ENCODE results near the gene SLC26A11.
"Not testable (repeated sequence)": the region's sequence is repeated elsewhere in the genome, so short reads cannot be mapped to it uniquely, and the experiment has no call there.

The SLC26A11 gene

DNA sequence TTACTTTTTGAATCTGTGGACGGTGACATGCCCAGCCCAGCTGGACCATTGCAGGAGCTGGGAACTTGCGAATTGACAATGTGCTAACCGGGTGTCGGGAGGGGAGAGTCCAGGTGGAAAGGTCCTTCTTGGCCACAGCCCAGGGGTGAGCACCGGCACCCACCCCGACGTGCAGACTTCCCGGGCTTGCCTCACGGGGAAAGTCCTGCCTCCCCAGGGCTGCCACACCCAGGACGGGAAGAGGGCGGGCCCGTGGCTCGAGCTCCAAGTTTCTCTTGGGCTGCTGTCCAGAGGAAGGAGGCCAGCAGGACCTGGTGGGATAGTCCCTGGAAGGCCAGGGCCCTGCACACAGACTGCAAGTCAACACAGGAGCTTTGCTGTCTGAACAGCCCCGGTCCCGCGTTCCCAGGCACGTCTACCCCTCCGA lies 32.7 kb upstream of the SLC26A11 start:
- Mint-ChIP-seq H3K4me1 (no peaks in the 10 kb centered on the region), H3K27ac (no peak overlapping the region), H3K9me3 (no peaks in the 10 kb centered on the region), H3K4me3 (no peak overlapping the region), H3K27me3 (peaks cover 27% of the 10 kb centered on the region), H3K36me3 (no peaks in the 10 kb centered on the region)
- DNase-seq, result no peak
- CTCF ChIA-PET, result no interaction called here

DNA sequence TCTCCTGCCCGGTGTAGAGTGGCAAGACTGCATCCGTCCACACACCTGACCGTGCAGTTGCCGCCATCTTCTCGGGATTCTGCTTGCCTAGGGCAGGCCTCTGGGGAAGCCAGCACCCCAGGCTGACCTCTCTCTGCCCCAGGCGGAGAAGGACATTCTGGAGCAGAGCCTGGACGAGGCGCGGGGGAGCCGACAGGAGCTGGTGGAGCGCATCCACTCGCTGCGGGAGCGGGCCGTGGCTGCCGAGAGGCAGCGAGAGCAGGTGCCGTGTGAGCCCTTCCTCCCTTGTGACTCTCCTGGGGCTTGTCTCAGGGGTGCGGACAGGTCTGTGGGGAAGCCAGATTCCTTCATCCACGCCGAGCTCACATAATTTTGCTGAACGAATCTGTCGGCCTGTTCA lies 30.6 kb upstream of the SLC26A11 start:
- no peak for DNase-seq
- H3K4me3 Mint-ChIP-seq, result no peak overlapping the region
- no peak overlapping the region for H3K27ac Mint-ChIP-seq
- no peaks in the 10 kb centered on the region for H3K4me1 Mint-ChIP-seq
- H3K9me3 Mint-ChIP-seq, result no peaks in the 10 kb centered on the region
- CTCF ChIA-PET, result no interaction called here
- peaks cover 41% of the 10 kb centered on the region for H3K27me3 Mint-ChIP-seq
- H3K36me3 Mint-ChIP-seq, result no peaks in the 10 kb centered on the region

DNA sequence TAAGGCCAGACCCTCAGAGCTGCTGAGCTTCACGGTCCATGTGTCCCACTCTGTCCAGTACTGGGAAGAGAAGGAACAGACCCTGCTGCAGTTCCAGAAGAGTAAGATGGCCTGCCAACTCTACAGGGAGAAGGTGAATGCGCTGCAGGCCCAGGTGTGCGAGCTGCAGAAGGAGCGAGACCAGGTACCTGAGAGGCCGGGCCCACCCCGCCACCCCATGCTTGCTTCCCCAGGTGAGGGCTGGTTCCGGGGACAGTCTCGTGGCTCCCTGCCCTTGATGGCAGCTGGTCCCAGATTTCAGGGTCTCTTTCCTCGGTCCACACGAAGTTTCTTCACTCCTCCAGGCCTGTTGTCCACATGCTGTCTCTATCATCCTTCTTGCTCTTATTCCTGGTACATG lies 29.5 kb upstream of the SLC26A11 start:
- no peaks in the 10 kb centered on the region for H3K4me1 Mint-ChIP-seq

DNA sequence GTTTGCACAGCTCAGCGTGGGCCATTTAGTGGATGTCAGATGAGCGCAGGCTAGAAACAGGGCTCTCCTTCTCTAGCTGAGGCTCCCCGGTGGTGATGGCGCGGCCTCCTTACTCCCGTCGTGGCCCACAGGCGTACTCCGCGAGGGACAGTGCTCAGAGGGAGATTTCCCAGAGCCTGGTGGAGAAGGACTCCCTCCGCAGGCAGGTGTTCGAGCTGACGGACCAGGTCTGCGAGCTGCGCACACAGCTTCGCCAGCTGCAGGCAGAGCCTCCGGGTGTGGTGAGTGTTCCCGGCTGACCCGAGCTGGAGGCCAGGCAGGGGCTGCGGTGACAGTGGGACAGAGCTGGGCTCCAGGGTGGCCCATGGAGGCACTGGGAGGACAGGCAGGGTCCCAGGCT lies 29.0 kb upstream of the SLC26A11 start:
- DNase-seq, result no peak
- H3K27me3 Mint-ChIP-seq, result peaks cover 46% of the 10 kb centered on the region
- no peak overlapping the region for H3K27ac Mint-ChIP-seq
- H3K36me3 Mint-ChIP-seq, result no peaks in the 10 kb centered on the region
- H3K4me1 Mint-ChIP-seq, result no peaks in the 10 kb centered on the region
- H3K9me3 Mint-ChIP-seq, result no peaks in the 10 kb centered on the region
- no peak overlapping the region for H3K4me3 Mint-ChIP-seq
- CTCF ChIA-PET, result interaction anchor here (0.9 kb wide), 1 partner anchor 90 kb away, joined by 3 read pairs; the partner anchor contains the start of gene GAA

More for the DNA sequence above, 29.5 kb upstream of the SLC26A11 start:
- Mint-ChIP-seq H3K27me3 (peaks cover 42% of the 10 kb centered on the region), H3K27ac (no peak overlapping the region), H3K36me3 (no peaks in the 10 kb centered on the region), H3K4me3 (no peak overlapping the region), H3K9me3 (no peaks in the 10 kb centered on the region)
- CTCF ChIA-PET, result no interaction called here
- DNase-seq, result no peak

DNA sequence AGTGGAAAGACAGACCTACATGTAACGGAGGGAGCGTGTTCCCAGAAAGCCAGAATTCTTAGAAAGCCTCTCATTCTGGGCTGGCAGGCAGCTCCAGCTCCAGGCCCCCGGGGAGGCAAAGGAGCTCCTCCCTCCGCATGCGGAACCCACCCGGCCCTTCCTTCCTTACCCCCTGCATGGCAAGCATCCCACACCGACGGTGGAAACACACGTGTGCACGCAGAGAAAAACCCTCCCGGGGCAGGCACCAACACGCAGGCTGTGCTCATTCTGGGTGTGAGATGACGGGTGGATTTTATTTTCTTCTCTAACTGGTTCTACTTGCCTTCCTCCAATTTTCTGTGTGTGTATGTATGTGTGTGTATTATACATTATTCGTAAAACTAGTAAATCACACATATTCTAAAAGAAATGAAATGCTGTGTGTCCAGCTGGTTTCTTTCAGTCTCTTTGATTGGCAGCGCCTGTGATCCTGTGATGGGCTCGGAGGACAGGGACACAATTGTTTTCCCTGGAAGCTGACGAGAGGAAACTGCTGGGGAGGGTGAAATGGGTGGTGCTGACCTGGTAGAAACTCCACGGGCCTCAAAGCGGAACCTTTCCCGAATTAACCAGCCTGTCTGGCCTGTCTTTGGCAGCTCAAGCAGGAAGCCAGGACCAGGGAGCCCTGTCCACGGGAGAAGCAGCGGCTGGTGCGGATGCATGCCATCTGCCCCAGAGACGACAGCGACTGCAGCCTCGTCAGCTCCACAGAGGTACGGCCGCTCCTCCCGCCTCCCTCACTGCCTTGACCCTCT lies 28.2 kb upstream of the SLC26A11 start:
- Mint-ChIP-seq H3K27me3 (peaks cover 46% of the 10 kb centered on the region), H3K9me3 (no peaks in the 10 kb centered on the region), H3K36me3 (no peaks in the 10 kb centered on the region), H3K4me1 (no peaks in the 10 kb centered on the region), H3K27ac (no peak overlapping the region), H3K4me3 (no peak overlapping the region)
- no peak for DNase-seq
- CTCF ChIA-PET, result interaction anchor here (0.9 kb wide), 1 partner anchor 90 kb away, joined by 3 read pairs; the partner anchor contains the start of gene GAA

DNA sequence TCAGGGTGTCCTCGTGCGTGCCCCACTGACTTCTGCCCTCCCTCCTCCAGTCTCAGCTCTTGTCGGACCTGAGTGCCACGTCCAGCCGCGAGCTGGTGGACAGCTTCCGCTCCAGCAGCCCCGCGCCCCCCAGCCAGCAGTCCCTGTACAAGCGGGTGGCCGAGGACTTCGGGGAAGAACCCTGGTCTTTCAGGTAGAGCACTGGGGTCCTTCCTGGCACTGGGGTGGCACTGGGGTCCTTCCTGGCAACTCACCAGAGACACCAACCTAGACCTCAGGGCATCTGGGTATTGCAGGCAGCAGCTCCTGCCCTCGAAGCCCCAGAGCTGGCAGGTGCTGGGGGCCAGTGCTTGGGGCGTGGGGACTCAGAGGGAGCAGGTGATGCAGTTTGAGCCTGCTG lies 25.1 kb upstream of the SLC26A11 start:
- no peak for DNase-seq
- no peaks in the 10 kb centered on the region for H3K9me3 Mint-ChIP-seq
- CTCF ChIA-PET, result interaction anchor here (0.7 to 2.3 kb wide), 4 partner anchors 18 to 196 kb away, joined by 3 to 33 read pairs (median 4); no protein-coding TSS in a partner anchor
- H3K4me3 Mint-ChIP-seq, result no peak overlapping the region
- no peaks in the 10 kb centered on the region for H3K4me1 Mint-ChIP-seq
- H3K27ac Mint-ChIP-seq, result no peak overlapping the region
- H3K36me3 Mint-ChIP-seq, result no peaks in the 10 kb centered on the region
- peaks cover 40% of the 10 kb centered on the region for H3K27me3 Mint-ChIP-seq

DNA sequence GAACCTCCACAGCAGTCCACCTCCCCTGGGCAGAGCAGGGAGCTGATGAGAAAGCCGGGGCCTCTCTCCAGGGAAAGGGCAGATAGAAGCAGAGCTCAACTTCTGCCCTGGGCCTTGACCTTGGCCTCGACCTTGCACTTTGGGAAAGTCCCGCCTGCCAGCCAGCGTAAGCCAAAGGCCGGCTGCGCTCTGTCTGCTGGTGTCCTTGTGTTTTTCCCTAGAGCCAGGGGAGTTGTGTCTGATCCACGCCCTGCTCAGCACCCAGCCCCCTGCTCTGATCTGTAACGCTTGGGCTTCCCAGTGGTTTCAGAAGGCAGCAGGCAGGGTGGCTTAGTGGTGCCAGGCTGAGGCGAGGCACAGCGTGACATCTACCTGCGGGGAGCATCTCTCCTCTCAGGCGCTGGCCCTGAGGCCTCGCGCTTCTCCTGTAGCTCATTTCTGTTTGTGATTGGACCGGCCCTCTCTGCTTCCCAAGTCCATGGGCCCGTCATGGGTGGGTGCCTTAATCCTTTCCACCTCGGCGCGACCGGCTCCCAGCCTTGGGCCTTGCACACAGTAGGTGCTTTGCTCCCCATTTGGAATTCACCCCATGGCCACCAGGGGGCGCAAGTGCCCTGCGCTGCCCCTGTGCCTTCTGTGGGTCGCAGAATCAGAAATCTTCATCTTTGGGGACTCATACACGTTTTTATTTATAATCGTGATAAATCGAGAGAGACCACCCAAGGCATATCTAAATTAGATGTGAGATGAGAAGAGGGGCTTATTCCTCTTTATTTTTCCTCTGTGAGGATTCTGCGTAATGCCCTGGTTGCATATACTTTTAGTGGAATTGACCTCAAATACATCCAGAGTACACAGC lies 24.3 kb upstream of the SLC26A11 start:
- no peak overlapping the region for H3K27ac Mint-ChIP-seq
- CTCF ChIA-PET, result interaction anchor here (0.7 to 2.3 kb wide), 11 partner anchors 11 to 195 kb away, joined by 3 to 33 read pairs (median 4); no protein-coding TSS in a partner anchor
- H3K9me3 Mint-ChIP-seq, result no peaks in the 10 kb centered on the region
- DNase-seq, result peak; percentile 59
- peaks cover 36% of the 10 kb centered on the region for H3K27me3 Mint-ChIP-seq
- H3K36me3 Mint-ChIP-seq, result no peaks in the 10 kb centered on the region
- H3K4me1 Mint-ChIP-seq, result no peaks in the 10 kb centered on the region
- no peak overlapping the region for H3K4me3 Mint-ChIP-seq

DNA sequence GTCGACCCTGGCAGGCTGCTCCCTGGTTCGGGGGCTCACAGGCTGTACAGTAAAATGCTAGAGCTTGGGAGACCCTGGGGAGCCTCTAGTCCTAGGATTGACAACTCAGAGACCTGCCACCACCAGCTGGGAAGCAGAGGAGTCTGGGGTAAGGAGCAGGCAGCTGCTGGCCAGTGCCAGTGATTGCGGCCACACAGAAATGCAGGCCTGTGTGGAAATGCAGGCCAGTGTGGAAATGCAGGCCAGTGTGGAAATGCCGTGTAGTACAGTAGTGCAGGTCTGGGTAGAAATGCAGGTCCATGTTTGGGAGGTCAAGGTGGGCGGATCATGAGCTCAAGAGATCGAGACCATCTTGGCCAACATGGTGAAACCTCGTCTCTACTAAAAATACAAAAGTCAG lies 23.6 kb upstream of the SLC26A11 start:
- CTCF ChIA-PET, result interaction anchor here (0.8 to 2.3 kb wide), 9 partner anchors 10 to 165 kb away, joined by 3 to 33 read pairs (median 4); no protein-coding TSS in a partner anchor

DNA sequence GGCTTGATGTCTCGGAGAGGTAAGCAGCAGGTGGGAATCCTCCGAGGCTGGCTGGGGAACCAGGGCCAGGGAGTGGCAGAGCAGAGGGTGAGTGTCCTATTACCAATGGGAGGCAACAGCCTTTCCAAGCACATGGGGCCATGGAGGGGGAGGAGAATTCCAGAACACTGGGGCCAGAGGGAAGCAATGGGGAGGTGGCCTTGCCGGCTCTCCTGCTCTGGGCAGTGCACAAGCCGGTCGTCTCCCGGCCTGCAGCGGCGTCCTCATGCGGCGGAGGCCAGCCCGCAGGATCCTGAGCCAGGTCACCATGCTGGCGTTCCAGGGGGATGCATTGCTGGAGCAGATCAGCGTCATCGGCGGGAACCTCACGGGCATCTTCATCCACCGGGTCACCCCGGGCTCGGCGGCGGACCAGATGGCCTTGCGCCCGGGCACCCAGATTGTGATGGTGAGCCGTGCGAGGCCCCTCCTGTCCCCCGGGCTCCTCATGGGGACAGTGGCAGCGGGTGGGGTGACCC lies 22.0 kb upstream of the SLC26A11 start:
- H3K9me3 Mint-ChIP-seq, result no peaks in the 10 kb centered on the region
- no peak overlapping the region for H3K27ac Mint-ChIP-seq
- no peak for DNase-seq
- no peaks in the 10 kb centered on the region for H3K36me3 Mint-ChIP-seq
- peaks cover 17% of the 10 kb centered on the region for H3K27me3 Mint-ChIP-seq
- H3K4me3 Mint-ChIP-seq, result no peak overlapping the region
- no peaks in the 10 kb centered on the region for H3K4me1 Mint-ChIP-seq
- CTCF ChIA-PET, result no interaction called here

More for the DNA sequence above, 23.6 kb upstream of the SLC26A11 start:
- no peaks in the 10 kb centered on the region for H3K9me3 Mint-ChIP-seq
- no peak overlapping the region for H3K27ac Mint-ChIP-seq
- H3K36me3 Mint-ChIP-seq, result no peaks in the 10 kb centered on the region
- H3K27me3 Mint-ChIP-seq, result peaks cover 30% of the 10 kb centered on the region
- DNase-seq, result no peak
- no peak overlapping the region for H3K4me3 Mint-ChIP-seq
- H3K4me1 Mint-ChIP-seq, result no peaks in the 10 kb centered on the region

DNA sequence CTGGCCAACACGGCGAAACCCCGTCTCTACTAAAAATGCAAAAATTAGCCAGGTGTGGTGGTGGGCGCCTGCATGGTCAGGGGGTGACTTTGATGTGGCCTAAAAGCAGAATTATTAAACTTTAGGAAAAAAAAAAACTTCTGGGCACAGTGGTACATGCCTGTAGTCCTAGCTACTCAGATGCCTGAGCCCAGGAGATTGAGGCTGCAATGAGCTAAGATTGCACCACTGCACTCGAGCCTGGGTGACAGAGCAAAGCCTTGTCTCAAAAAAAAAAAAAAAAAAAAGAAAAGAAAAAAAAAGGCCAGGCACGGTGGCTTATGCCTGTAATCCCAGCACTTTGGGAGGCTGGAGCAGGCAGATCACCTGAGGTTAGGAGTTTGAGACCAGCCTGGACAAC lies 20.9 kb upstream of the SLC26A11 start:
- DNase-seq, H3K27ac Mint-ChIP-seq, CTCF ChIA-PET, H3K27me3 Mint-ChIP-seq, H3K9me3 Mint-ChIP-seq, H3K36me3 Mint-ChIP-seq, H3K4me3 Mint-ChIP-seq, H3K4me1 Mint-ChIP-seq: not testable (repeated sequence)

DNA sequence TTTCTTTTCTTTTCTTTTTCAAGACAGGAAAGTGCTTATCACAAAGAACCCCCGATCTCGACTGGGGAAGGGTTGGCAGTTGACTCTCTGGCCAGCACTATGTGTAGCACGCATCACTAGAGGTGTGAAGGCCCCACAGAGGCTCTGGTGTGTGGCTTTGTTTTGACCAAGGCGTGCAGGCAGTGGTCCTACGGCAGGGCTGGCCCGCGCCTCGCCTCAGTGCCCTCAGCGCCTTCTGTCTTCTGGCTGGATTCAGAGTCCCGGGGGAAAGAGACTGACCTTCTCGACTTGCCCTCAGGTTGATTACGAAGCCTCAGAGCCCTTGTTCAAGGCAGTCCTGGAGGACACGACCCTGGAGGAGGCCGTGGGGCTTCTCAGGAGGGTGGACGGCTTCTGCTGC lies 18.8 kb upstream of the SLC26A11 start:
- no peaks in the 10 kb centered on the region for H3K36me3 Mint-ChIP-seq
- DNase-seq, result no peak
- H3K27me3 Mint-ChIP-seq, result no peaks in the 10 kb centered on the region
- H3K9me3 Mint-ChIP-seq, result no peaks in the 10 kb centered on the region
- no peaks in the 10 kb centered on the region for H3K4me1 Mint-ChIP-seq
- no peak overlapping the region for H3K4me3 Mint-ChIP-seq
- H3K27ac Mint-ChIP-seq, result no peak overlapping the region
- CTCF ChIA-PET, result no interaction called here

DNA sequence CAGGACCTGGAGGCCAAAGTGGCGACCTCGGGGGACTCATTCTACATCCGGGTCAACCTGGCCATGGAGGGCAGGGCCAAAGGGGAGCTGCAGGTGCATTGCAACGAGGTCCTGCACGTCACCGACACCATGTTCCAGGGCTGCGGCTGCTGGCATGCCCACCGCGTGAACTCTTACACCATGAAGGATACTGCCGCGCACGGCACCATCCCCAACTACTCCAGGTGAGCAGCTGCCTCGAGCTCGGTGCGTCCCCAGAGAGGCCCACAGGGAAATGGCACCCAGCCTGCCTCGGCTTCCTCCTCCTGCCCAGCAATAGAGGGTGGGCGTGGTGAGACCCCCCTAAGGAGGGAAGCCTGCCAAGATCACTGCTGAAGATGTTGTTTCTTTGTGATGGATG lies 18.0 kb upstream of the SLC26A11 start:
- Mint-ChIP-seq H3K9me3 (no peaks in the 10 kb centered on the region), H3K27me3 (no peaks in the 10 kb centered on the region), H3K36me3 (no peaks in the 10 kb centered on the region), H3K27ac (no peak overlapping the region), H3K4me1 (no peaks in the 10 kb centered on the region), H3K4me3 (no peak overlapping the region)
- CTCF ChIA-PET, result no interaction called here
- no peak for DNase-seq

DNA sequence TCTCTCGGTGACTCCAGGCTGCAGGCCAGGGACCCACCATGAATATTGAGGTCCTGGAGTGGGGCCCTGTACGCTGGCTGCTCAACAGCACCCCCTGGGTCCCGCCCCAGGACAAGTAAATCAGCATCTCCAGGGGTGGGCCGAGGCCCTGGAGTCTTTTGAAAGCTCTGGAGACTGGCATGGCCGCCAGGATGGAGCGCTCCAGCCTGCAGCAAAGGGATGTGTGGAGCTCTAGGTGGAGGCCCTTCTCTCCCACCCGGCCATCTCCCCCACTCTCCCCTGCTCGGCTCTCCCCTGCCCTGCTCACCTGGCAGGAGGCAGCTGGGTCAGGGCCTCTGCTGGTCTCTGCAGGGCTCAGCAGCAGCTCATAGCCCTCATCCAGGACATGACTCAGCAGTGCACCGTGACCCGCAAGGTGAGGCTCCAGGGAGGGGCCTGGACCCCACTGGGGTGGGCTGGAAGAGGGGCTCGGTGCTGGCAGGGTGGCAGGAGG lies 16.7 kb upstream of the SLC26A11 start:
- CTCF ChIA-PET, result interaction anchor here (1.5 kb wide), 1 partner anchor 49 kb away, joined by 4 read pairs; no protein-coding TSS in a partner anchor
- Mint-ChIP-seq H3K4me3 (no peak overlapping the region), H3K36me3 (no peaks in the 10 kb centered on the region), H3K4me1 (no peaks in the 10 kb centered on the region), H3K27ac (no peak overlapping the region), H3K9me3 (no peaks in the 10 kb centered on the region), H3K27me3 (no peaks in the 10 kb centered on the region)
- no peak for DNase-seq

Data from activated naive CD4-positive, alpha-beta T cell treated with anti-CD3 and anti-CD28 coated beads, Interleukin-2, amount 10 ng/mL, durations not matched to agents 7 days and 5 days (primary cell).